Measurements from ENCODE around the gene NFATC2. TPM values are rescaled to one million over a fixed set of nuclear protein-coding genes. Genes with fewer than 3 reads are reported as not detected.

NFATC2 gene
- total RNA-seq, 1 donor from 2014 or later: 46.0 TPM

DNA sequence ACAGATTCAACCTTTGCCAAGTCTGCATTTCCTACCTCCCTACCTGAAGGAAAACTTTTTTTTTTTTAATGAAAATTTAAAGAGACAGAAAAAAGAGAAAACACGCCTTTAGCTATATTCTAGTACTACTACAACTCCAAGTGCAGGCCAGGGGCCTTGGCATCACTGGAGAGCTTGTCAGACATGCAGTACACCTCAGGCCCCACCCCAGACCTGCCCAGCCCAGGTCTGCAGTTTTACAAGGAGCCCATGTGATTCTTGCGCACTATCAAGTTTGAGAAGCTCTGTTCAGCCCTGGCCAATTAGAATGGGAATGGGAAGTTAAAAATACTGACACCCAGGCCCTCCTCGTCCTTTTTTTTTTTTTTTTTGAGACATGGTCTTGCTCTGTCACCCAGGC is 85.0 kb downstream of the NFATC2 start:
- intact Hi-C loops (cut with micrococcal nuclease): loop anchor here (1.0 kb wide), 1 partner anchor 57 kb away; no protein-coding TSS in a partner anchor
- H3K36me3 Mint-ChIP-seq (ENCODE audit: low read depth): peaks cover 54% of the 10 kb centered on the region
- H3K4me3 Mint-ChIP-seq: peak overlapping the region; percentile 52
- no peak for DNase-seq
- CTCF ChIA-PET: interaction anchor here (0.6 to 1.9 kb wide), 7 partner anchors 26 to 667 kb away, joined by 3 to 8 read pairs (median 4); no protein-coding TSS in a partner anchor
- H3K27me3 Mint-ChIP-seq: no peaks in the 10 kb centered on the region
- H3K4me1 Mint-ChIP-seq: peaks cover 67% of the 10 kb centered on the region
- peak overlapping the region; percentile 79 for H3K27ac Mint-ChIP-seq
- H3K9me3 Mint-ChIP-seq: peaks cover 4% of the 10 kb centered on the region
- POLR2A ChIA-PET: interaction anchor here (0.6 to 2.9 kb wide), 17 partner anchors 13 to 342 kb away, joined by 3 to 19 read pairs (median 4); partner anchors contain the start of gene NFATC2
- TF ChIP-seq, protein P1, sequence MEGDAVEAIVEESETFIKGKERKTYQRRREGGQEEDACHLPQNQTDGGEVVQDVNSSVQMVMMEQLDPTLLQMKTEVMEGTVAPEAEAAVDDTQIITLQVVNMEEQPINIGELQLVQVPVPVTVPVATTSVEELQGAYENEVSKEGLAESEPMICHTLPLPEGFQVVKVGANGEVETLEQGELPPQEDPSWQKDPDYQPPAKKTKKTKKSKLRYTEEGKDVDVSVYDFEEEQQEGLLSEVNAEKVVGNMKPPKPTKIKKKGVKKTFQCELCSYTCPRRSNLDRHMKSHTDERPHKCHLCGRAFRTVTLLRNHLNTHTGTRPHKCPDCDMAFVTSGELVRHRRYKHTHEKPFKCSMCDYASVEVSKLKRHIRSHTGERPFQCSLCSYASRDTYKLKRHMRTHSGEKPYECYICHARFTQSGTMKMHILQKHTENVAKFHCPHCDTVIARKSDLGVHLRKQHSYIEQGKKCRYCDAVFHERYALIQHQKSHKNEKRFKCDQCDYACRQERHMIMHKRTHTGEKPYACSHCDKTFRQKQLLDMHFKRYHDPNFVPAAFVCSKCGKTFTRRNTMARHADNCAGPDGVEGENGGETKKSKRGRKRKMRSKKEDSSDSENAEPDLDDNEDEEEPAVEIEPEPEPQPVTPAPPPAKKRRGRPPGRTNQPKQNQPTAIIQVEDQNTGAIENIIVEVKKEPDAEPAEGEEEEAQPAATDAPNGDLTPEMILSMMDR (IDR thresholded peaks at IDR 0.05): no peak
- no peak for ATAC-seq (ENCODE audit: low read depth)

DNA sequence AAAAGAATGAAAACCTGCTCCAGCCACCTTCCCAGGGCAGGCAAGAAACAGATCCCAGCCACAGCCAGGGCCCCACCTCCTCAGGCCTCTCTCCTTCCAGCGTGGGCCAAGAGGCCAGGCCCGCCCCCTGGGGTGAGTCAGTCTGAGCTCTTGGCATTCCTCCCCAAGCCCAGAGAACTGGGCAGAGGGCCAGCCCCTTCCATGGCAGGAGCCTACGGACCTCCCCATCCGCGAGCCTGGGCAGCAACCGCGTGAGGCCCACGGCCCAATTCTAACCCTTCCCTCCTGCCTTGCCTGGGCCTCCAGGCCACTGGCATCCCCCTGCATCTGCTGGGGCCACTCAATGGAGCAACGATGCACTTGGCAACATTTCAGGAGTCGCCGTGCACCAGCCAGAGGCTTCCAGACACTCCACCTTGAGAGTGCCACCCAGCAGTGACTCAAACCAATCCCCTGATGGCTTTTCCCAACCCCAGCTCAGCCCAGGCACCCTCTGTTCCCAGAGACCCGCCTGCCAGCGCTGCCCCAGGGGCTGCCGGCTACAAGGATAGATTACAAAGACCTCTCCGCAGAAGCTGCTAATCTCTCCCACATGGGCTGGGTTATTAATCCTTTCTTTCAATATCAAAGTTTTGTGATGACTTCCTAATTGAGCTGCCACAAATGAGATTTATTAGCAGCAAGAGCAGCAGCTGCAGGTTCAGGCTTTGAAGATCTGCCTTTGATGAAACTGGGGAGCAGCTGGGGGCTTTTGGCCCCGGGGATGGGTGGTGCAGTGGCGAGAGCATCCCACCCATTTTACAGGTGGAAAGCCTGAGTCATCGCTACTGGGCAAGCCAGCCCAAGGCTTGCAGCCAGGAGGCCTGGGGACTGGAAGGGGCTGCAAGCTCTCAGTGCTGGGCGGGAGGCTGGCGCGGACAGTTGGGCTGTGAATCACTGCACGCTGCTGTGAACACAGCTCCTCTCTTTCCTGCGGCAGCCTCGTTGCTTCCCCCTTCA is 85.7 kb downstream of the NFATC2 start:
- TF ChIP-seq, protein P1 (IDR thresholded peaks at IDR 0.05): no peak
- no peaks in the 10 kb centered on the region for H3K27me3 Mint-ChIP-seq
- intact Hi-C loops (cut with micrococcal nuclease): loop anchor here (1.0 kb wide), 1 partner anchor 57 kb away; no protein-coding TSS in a partner anchor
- ChIA-PET POLR2A (interaction anchor here (0.6 to 2.9 kb wide), 17 partner anchors 13 to 343 kb away, joined by 3 to 19 read pairs (median 4); partner anchors contain the start of gene NFATC2), CTCF (interaction anchor here (0.6 to 1.9 kb wide), 6 partner anchors 25 to 666 kb away, joined by 3 to 8 read pairs (median 4); no protein-coding TSS in a partner anchor)
- peak overlapping the region; percentile 79 for H3K27ac Mint-ChIP-seq
- peaks cover 4% of the 10 kb centered on the region for H3K9me3 Mint-ChIP-seq
- peak overlapping the region; percentile 59 for H3K4me3 Mint-ChIP-seq
- DNase-seq (peak; percentile 36), ATAC-seq (ENCODE audit: low read depth) (peak; percentile 43)
- H3K4me1 Mint-ChIP-seq: peaks cover 64% of the 10 kb centered on the region
- peaks cover 59% of the 10 kb centered on the region for H3K36me3 Mint-ChIP-seq (ENCODE audit: low read depth)

DNA sequence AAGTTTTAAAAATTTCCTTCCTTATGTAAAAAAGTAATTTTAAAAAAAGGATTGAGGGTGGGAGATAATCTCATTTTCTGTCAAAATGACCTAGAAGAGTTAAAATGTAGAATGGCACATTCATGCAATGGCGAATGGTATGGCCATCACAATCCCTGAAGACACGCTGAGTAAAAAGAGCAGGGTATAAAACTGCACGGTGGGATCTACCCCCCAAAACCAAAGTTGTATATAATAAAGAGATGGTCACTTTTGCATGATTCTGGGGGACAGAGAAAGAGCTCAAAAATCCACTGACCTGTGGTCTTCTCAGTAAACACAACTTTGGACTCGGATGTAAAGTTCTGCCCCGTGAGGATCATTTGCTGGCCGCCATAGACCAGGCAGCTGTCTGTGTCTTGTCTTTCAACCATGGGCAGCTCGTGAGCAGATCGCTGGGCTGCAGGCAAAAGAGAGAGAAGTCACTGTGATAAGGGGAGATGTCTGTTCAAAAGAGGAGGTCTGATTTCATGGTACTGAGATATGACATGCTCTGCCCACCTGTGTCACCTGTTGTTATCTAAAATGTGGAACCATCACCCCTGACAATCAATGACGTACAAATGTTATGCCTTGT is 88.2 kb downstream of the NFATC2 start:
- H3K27me3 Mint-ChIP-seq: no peaks in the 10 kb centered on the region
- TF ChIP-seq, protein P1 (IDR thresholded peaks at IDR 0.05): no peak
- POLR2A ChIA-PET: interaction anchor here (0.5 to 1.5 kb wide), 3 partner anchors 31 to 496 kb away, joined by 3 to 6 read pairs (median 3); partner anchors contain the start of genes DPM1 and MOCS3
- H3K4me3 Mint-ChIP-seq: no peak overlapping the region
- DNase-seq: no peak
- ATAC-seq (ENCODE audit: low read depth): no peak
- H3K9me3 Mint-ChIP-seq: peaks cover 4% of the 10 kb centered on the region
- H3K36me3 Mint-ChIP-seq (ENCODE audit: low read depth): peaks cover 68% of the 10 kb centered on the region
- H3K4me1 Mint-ChIP-seq: peaks cover 46% of the 10 kb centered on the region
- intact Hi-C loops (cut with micrococcal nuclease): no loop called here
- CTCF ChIA-PET: no interaction called here
- H3K27ac Mint-ChIP-seq: no peak overlapping the region

DNA sequence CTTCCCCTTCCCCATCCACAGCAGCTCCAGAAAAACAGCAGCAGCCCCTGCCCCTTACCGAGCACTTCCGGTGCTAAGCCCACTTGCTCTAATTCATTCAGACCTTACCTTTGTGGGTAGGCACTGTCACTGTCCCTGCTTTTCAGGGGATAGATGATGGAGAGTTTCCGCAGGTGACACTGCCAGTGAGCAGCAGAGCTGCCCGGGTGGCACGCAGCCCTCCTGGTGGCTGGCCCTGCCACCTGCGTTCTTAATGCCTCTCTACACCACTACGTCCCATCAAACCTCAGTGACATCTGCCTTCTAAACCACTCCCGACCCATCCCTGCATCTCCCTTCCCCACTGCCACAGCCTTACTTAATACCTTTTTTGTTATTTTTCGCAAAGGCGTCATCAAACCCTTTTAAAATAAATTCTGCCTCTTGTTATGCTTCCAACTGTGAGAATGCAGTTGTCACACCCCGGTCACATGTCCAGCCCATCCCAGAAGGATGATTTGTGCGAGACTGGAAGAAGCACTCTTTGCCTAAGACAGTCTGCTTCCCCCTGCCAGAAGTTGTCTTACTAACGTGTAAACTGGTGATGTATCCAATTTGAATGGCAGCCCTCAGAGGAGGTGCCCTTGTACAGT is 89.7 kb downstream of the NFATC2 start:
- TF ChIP-seq, protein P1 (IDR thresholded peaks at IDR 0.05): no peak
- intact Hi-C loops (cut with micrococcal nuclease): no loop called here
- no peak for ATAC-seq (ENCODE audit: low read depth)
- ChIA-PET POLR2A (no interaction called here), CTCF (no interaction called here)
- Mint-ChIP-seq H3K27me3 (no peaks in the 10 kb centered on the region), H3K4me3 (no peak overlapping the region), H3K27ac (no peak overlapping the region), H3K36me3 (ENCODE audit: low read depth) (peaks cover 77% of the 10 kb centered on the region), H3K4me1 (peaks cover 32% of the 10 kb centered on the region), H3K9me3 (peaks cover 4% of the 10 kb centered on the region)
- DNase-seq: no peak
